Stomach (tissue), 19 donors: ENCODE measurements around the gene WDR53. TPM values are rescaled to one million over a fixed set of nuclear protein-coding genes. Genes with fewer than 3 reads are reported as not detected.
"Not testable (repeated sequence)": the region's sequence is repeated elsewhere in the genome, so short reads cannot be mapped to it uniquely, and the experiment has no call there.

Experiments used
- DNase-seq, 2 donors: peaks; one replicate each; pipeline versions ENCODE4 v3.0.0 to v3.0.0-alpha.2; 2013 to 2019
- H3K27ac ChIP-seq, 5 donors: fragments of 200-600 bp in 4 of 5; sonication (generic) in 4 of 5; one replicate each; pipeline ENCODE4 v1.5.1; 2013 to 2019; ENCODE audit warnings: mild to moderate bottlenecking in 1 of 5, moderate library complexity in 1 of 5
- H3K27me3 ChIP-seq, 3 donors: fragments of 200-600 bp; sonication (generic); one replicate each; pipeline ENCODE4 v1.5.1; 2017 to 2019; ENCODE audit warnings: mixed run types in 1 of 3
- H3K36me3 ChIP-seq, 4 donors: fragments of 200-600 bp; sonication (generic); 1 replicate in 3 of 4; 2 replicates in 1 of 4; pipeline ENCODE4 v1.5.1; 2016 to 2019
- H3K4me1 ChIP-seq, 4 donors: fragments of 200-600 bp; sonication (generic); one replicate each; pipeline ENCODE4 v1.5.1; 2016 to 2019
- H3K4me3 ChIP-seq, 4 donors: fragments of 200-600 bp; sonication (generic) in 3 of 4; one replicate each; pipeline ENCODE4 v1.5.1; 2016 to 2019; ENCODE audit warnings: mild to moderate bottlenecking in 1 of 4
- H3K9me3 ChIP-seq, 4 donors: fragments of 200-600 bp; sonication (generic); one replicate each; pipeline ENCODE4 v1.5.1; 2016 to 2019
- CTCF ChIP-seq, 7 experiments: fragments of 450-650 bp in 4 of 7; fragments of 200-600 bp in 3 of 7; sonication (generic) in 3 of 7; IDR thresholded peaks; one replicate each; pipeline ENCODE4 v1.5.1; 2016 to 2019; ENCODE audit warnings: antibody characterized with exemption in 7 of 7, control low read depth in 2 of 7, mild to moderate bottlenecking in 1 of 7
- EP300 ChIP-seq: sonication (generic); formaldehyde crosslinking; IDR thresholded peaks from one replicate; pipeline ENCODE4 v1.6.1; 2017; ENCODE audit warnings: antibody characterized with exemption
- POLR2A ChIP-seq, 4 donors: fragments of 450-650 bp; IDR thresholded peaks; one replicate each; pipeline ENCODE4 v1.6.1; 2016; ENCODE audit warnings: antibody characterized with exemption in 4 of 4, control low read depth in 2 of 4, mild to moderate bottlenecking in 1 of 4, moderate library complexity in 1 of 4
- POLR2AphosphoS5 ChIP-seq, 3 donors: sonication (generic); formaldehyde crosslinking; IDR thresholded peaks; one replicate each; pipeline ENCODE4 v1.6.1; 2016; ENCODE audit warnings: antibody characterized with exemption in 3 of 3
- WGBS, 5 donors: extraction: QIAGEN DNeasy Blood & Tissue Kit in 3 of 5; methylation state at CpG; one replicate each; pipeline versions ENCODE4 v1.1.5 to v1.1.7; 2013 to 2018; 5-methylcytosine and 5-hydroxymethylcytosine counted together
- intact Hi-C: fragments of 100-400 bp; cut with DNase I; formaldehyde crosslinking; loops from one replicate; pipeline ENCODE4 v1.15.1; 2023; ENCODE audit warnings: low total_unique reads
- long read RNA-seq, 10 donors: transcript quantifications; one replicate each; lab custom pipeline, GENCODE V29; 2026
- polyA plus RNA-seq, 3 donors: library from polyadenylated mRNA; stranded (reverse); fragments of 200-250 nt; gene quantifications; one replicate each; pipeline ENCODE4 v1.2.3, GENCODE V29; 2013
- total RNA-seq, 5 donors: library from RNA; depleted of rRNA; stranded (reverse); fragments of >200 nt; gene quantifications; one replicate each; pipeline versions ENCODE4 v1.1.0 to v1.2.3, GENCODE V29; 2014 to 2016
- donor health status: healthy with polysubstance abuse.
- donor health status: Bipolar disorder and iron deficiency.
- donor health status: healthy.

Gene WDR53
- total RNA-seq, result 1 to 10 TPM in 3 of 5 donors, not detected in 2; 1.8 to 4.8 (median 4.6) TPM
- 10 to 100 TPM in 2 of 3 donors, 1 to 10 TPM in 1; 9.0 to 13.4 (median 11.5) TPM for polyA plus RNA-seq
- long read RNA-seq, donor 1, partial matches to known transcripts, result 6 of 6 reads
- long read RNA-seq, donor 1, other reads (novel, unspliced or antisense), result 0 of 6 reads
- long read RNA-seq, donor 2, partial matches to known transcripts, result 23 of 30 reads
- long read RNA-seq, donor 2, other reads (novel, unspliced or antisense), result 7 of 30 reads
- long read RNA-seq, donor 3, result 0 reads
- long read RNA-seq, donor 4, result 0 reads
- long read RNA-seq, donor 5, partial matches to known transcripts, result 6 of 13 reads
- long read RNA-seq, donor 5, other reads (novel, unspliced or antisense), result 7 of 13 reads
- long read RNA-seq, donor 6, result 0 reads
- long read RNA-seq, donor 7, result 0 reads
- long read RNA-seq, donor 8, partial matches to known transcripts, result 12 of 12 reads
- long read RNA-seq, donor 8, other reads (novel, unspliced or antisense), result 0 of 12 reads
- long read RNA-seq, donor 9, result 0 reads
- long read RNA-seq, donor 10, result 0 reads

- WGBS, 5 donors, result 0 to 2% (median 0%) methylated on average over 31 to 87 of the region's 87 CpGs
- intact Hi-C loops, result no loop called here
- TF ChIP-seq CTCF (IDR thresholded peaks at IDR 0.05) (no peak), POLR2AphosphoS5 (IDR thresholded peaks at IDR 0.05) (peak; percentile 93 to 99 (median 96)), POLR2A (IDR thresholded peaks at IDR 0.05) (peak in 2 of 4 donors; percentile 47 to 59)
Measured at GRCh38 chr3:196568246-196569002, at the start of gene WDR53, which contains the start of gene FBXO45. Gene WDR53, minus strand, starts transcription at chr3:196568554. Its CDS starts 7,079 bp downstream, at chr3:196561475. Gene FBXO45, plus strand, starts transcription at chr3:196568660. Its CDS starts 325 bp downstream, at chr3:196568985.

GRCh38 chr3:196617256-196617655, 48.9 kb upstream of the WDR53 start:
- 34 to 51% (median 40%) methylated on average over 5 of the region's 5 CpGs for WGBS, 5 donors
- Histone ChIP-seq H3K27me3 (no peaks in the 10 kb centered on the region), H3K4me3 (no peak overlapping the region), H3K4me1 (peaks cover 0 to 22% (median 12%) of the 10 kb centered on the region in 4 donors), H3K36me3 (no peaks in the 10 kb centered on the region), H3K27ac (peak overlapping the region in 1 of 5 donors; percentile 7), H3K9me3 (no peaks in the 10 kb centered on the region)
- intact Hi-C loops, result no loop called here
- peak in 1 of 2 donors; percentile 16 for DNase-seq
- no peak for TF ChIP-seq POLR2AphosphoS5 (IDR thresholded peaks at IDR 0.05)
- TF ChIP-seq CTCF (IDR thresholded peaks at IDR 0.05), result no peak
- TF ChIP-seq EP300, result no peak
- TF ChIP-seq POLR2A (IDR thresholded peaks at IDR 0.05), result no peak

More at GRCh38 chr3:196568246-196569002, at the start of gene WDR53, which contains the start of gene FBXO45:
- Histone ChIP-seq H3K36me3 (peaks cover 3 to 17% (median 9%) of the 10 kb centered on the region in 4 donors), H3K4me1 (peaks cover 28 to 62% (median 46%) of the 10 kb centered on the region in 4 donors), H3K9me3 (no peaks in the 10 kb centered on the region), H3K27me3 (no peaks in the 10 kb centered on the region), H3K4me3 (peak within 1 kb of the TSS; percentile 74 to 84 (median 78)), H3K27ac (peak within 1 kb of the TSS; percentile 84 to 91 (median 90))
- DNase-seq, result peak; percentile 96 to 99

- H3K9me3 ChIP-seq, intact Hi-C loops, DNase-seq, H3K27ac ChIP-seq, H3K4me3 ChIP-seq, H3K36me3 ChIP-seq, H3K27me3 ChIP-seq: not testable (repeated sequence)
- H3K4me1 ChIP-seq, result peaks cover 0 to 38% (median 22%) of the 10 kb centered on the region in 4 donors
- WGBS, 5 donors, result 89 to 97% (median 94%) methylated on average over 6 of the region's 6 CpGs
Measured at GRCh38 chr3:196615234-196615633, 46.9 kb upstream of the WDR53 start.

- intact Hi-C loops, result no loop called here
- no peaks in the 10 kb centered on the region for H3K36me3 ChIP-seq
- peaks cover 10 to 36% (median 27%) of the 10 kb centered on the region in 4 donors for H3K4me1 ChIP-seq
- H3K9me3 ChIP-seq, result no peaks in the 10 kb centered on the region
- H3K27ac ChIP-seq, result peak overlapping the region in 4 of 5 donors; percentile 54 to 74 (median 67)
- no peak for TF ChIP-seq POLR2AphosphoS5 (IDR thresholded peaks at IDR 0.05)
- no peak for TF ChIP-seq EP300
- no peak for TF ChIP-seq POLR2A (IDR thresholded peaks at IDR 0.05)
- no peak for TF ChIP-seq CTCF (IDR thresholded peaks at IDR 0.05)
- peak in 1 of 2 donors; percentile 20 for DNase-seq
- no peaks in the 10 kb centered on the region for H3K27me3 ChIP-seq
- 57 to 75% (median 66%) methylated on average over 10 of the region's 10 CpGs for WGBS, 5 donors
- no peak overlapping the region for H3K4me3 ChIP-seq
Measured at GRCh38 chr3:196611761-196612483, 43.6 kb upstream of the WDR53 start.
